ENCODE data around the gene CAV1. TPM values are rescaled to one million over a fixed set of nuclear protein-coding genes. Genes with fewer than 3 reads are reported as not detected.
A peak's percentile ranks its signal among the peaks of the same experiment; 100 is the strongest.

CAV1 gene
- total and polyA plus RNA-seq, 2 of the 4 experiments (the other 2 are of a cell fraction), result 1,592 to 1,808 TPM

- Histone ChIP-seq H4K8ac (ENCODE audit: low read depth in 2 of 2, low read length in 2 of 2) (peak overlapping the region in 1 of 2 experiments; percentile 68; a peak in 2 of 4 replicates), H3K14ac (replicated peaks; ENCODE audit: low read depth, low read length) (no peak overlapping the region), H3K4ac (ENCODE audit: low read depth, low read length) (peak overlapping the region; percentile 86), H2AK5ac (ENCODE audit: low read depth, low read length) (peak overlapping the region; percentile 92), H3K23ac (ENCODE audit: low read depth, low read length) (peak overlapping the region; percentile 66), H3K79me1 (ENCODE audit: low read depth in 1 of 2, low read length in 2 of 2) (peaks cover 0 to 7% of the 10 kb centered on the region in 2 experiments; a peak in 2 of 4 replicates), H4K91ac (ENCODE audit: insufficient read depth, low read depth, low read length) (peak overlapping the region; percentile 71; the same call in 1 of the 2 replicates), H2BK20ac (ENCODE audit: low read depth, low read length) (0 out of 2 replicates have a peak overlapping the region, but pooled peaks have one; percentile 65), H3K9me1 (ENCODE audit: insufficient read depth, low read length) (peaks cover 8% of the 10 kb centered on the region; the same call in 1 of the 2 replicates), H2AK9ac (replicated peaks; ENCODE audit: low read depth, low read length, poor library complexity) (no peak overlapping the region), H4K20me1 (ENCODE audit: insufficient read depth, low read length) (no peaks in the 10 kb centered on the region), H3K27ac (ENCODE audit: insufficient read depth, low read length) (no peak overlapping the region), H3K4me3 (ENCODE audit: insufficient read depth, low read depth, low read length) (no peak overlapping the region), H2BK120ac (ENCODE audit: low read depth, low read length) (peak overlapping the region; percentile 79; the same call in 1 of the 2 replicates), H3K56ac (ENCODE audit: extremely low read depth, insufficient read depth, low read length) (0 out of 2 replicates have a peak overlapping the region, but pooled peaks have one; percentile 39), H3K27me3 (ENCODE audit: control insufficient read depth, insufficient read depth, low read length) (no peaks in the 10 kb centered on the region), H3K18ac (ENCODE audit: low read depth, low read length) (peak overlapping the region; percentile 65; the same call in 1 of the 2 replicates), H3K9ac (ENCODE audit: low read depth, low read length) (no peak overlapping the region), H3K36me3 (ENCODE audit: control insufficient read depth, insufficient read depth, low read length) (no peaks in the 10 kb centered on the region), H2BK5ac (ENCODE audit: low read depth, low read length, poor library complexity, severe bottlenecking) (no peak overlapping the region), H3K9me3 (ENCODE audit: control insufficient read depth, insufficient read depth, low read length) (no peaks in the 10 kb centered on the region), H2BK15ac (ENCODE audit: low read depth, low read length) (peak overlapping the region; percentile 100; the same call in 2 of the 3 replicates), H2AFZ (replicated peaks; ENCODE audit: low read length, poor library complexity) (peak overlapping the region; percentile 71), H3K4me2 (ENCODE audit: low read depth, low read length) (peak overlapping the region; percentile 93), H4K5ac (ENCODE audit: low read depth, low read length) (peak overlapping the region; percentile 73; the same call in 1 of the 2 replicates), H3K4me1 (ENCODE audit: control insufficient read depth, insufficient read depth, low read length) (peaks cover 9% of the 10 kb centered on the region)
- dilution Hi-C loops (cut with HindIII; ENCODE audit: low sequenced_read_pairs, unreplicated experiment), result no loop called here
- intact Hi-C loops (cut with micrococcal nuclease), result loop anchor here (1.0 to 5.0 kb wide), 2 partner anchors 81 to 218 kb away; partner anchors contain the start of gene MET
- no CpG with 5 or more reads among the region's 9 CpGs for WGBS, 2 experiments (ENCODE audit: extremely low coverage in 2 of 2, insufficient read length in 1 of 2)
- TF ChIP-seq SMC3 (IDR thresholded peaks at IDR 0.05; ENCODE audit: low read depth, low read length) (peak; percentile 83), MAZ (IDR thresholded peaks at IDR 0.05; ENCODE audit: borderline replicate concordance, low read depth, low read length) (no peak), CTCF (conservative IDR thresholded peaks at IDR 0.05; ENCODE audit: low read depth, low read length) (peak; percentile 64), RAD21 (IDR thresholded peaks at IDR 0.05; ENCODE audit: low read length) (peak; percentile 58)
- in situ Hi-C loops (cut with MboI; ENCODE audit: low sequenced_read_pairs), result loop anchor here (5.0 to 10.0 kb wide), 2 partner anchors 221 to 417 kb away; no protein-coding TSS in a partner anchor
- ATAC-seq (ENCODE audit: low read depth) (peak; percentile 30; the same call in 1 of the 2 replicates), DNase-seq (peak; percentile 52)
- BruUV-seq (replicated peaks), result no TSS peak
- ChIA-PET CTCF (interaction anchor here (0.6 to 2.6 kb wide), 19 partner anchors 8 to 419 kb away, joined by 3 to 11 read pairs (median 4); no protein-coding TSS in a partner anchor), POLR2A (ENCODE audit: unreplicated experiment) (no interaction called here)
Measured at GRCh38 chr7:116591202-116592040, 66.6 kb downstream of the CAV1 start.
